Upper lobe of right lung (tissue), 1 donor: Measurements from ENCODE around the gene ADAMTS5. TPM values are rescaled to one million over a fixed set of nuclear protein-coding genes. Genes with fewer than 3 reads are reported as not detected.

Source experiments
- ATAC-seq: fragments of 200-7000 bp; cut with Tn5 transposase; one replicate; pipeline ENCODE4 v1.9.1; 2020; ENCODE audit warnings: mild to moderate bottlenecking, moderate library complexity
- DNase-seq: peaks from one replicate; pipeline ENCODE4 v3.0.0-alpha.2; 2020
- H3K27ac ChIP-seq: fragments of 200-600 bp; one replicate; pipeline ENCODE4 v1.8.0; 2022
- H3K27me3 ChIP-seq: fragments of 200-600 bp; one replicate; pipeline ENCODE4 v1.8.0; 2022; ENCODE audit warnings: mild to moderate bottlenecking
- H3K36me3 ChIP-seq: fragments of 200-600 bp; one replicate; pipeline ENCODE4 v1.8.0; 2022
- H3K4me1 ChIP-seq: fragments of 200-600 bp; one replicate; pipeline ENCODE4 v1.8.0; 2022
- H3K4me3 ChIP-seq: fragments of 200-600 bp; one replicate; pipeline ENCODE4 v1.8.0; 2022; ENCODE audit warnings: mild to moderate bottlenecking
- H3K9me3 ChIP-seq: fragments of 200-600 bp; one replicate; pipeline ENCODE4 v1.8.0; 2022
- intact Hi-C: fragments of 100-400 bp; cut with DNase I; formaldehyde crosslinking; loops from one replicate; pipeline ENCODE4 v1.11.0; 2022
- total RNA-seq: library from RNA; stranded (reverse); fragmentation: NEBNext Ultra II Directional; extraction: Animal tissue kit (Norgen Biotek cat#: 25700); gene quantifications from one replicate; pipeline ENCODE4 v1.2.1, GENCODE V29; 2021
- TF ChIP-seq, protein P1 (sequence below): fragments of 200-600 bp; IDR thresholded peaks from one replicate; pipeline ENCODE4 v1.8.0; 2022; ENCODE audit warnings: antibody characterized with exemption
- donor health status: DM: no; HTN: yes; CAD: no; lungs with severe emphysema.

ADAMTS5 gene
- total RNA-seq, 1 donor from 2014 or later: 3.2 TPM

- intact Hi-C loops: no loop called here
- no peaks in the 10 kb centered on the region for H3K27me3 ChIP-seq
- H3K9me3 ChIP-seq: no peaks in the 10 kb centered on the region
- TF ChIP-seq, protein P1, sequence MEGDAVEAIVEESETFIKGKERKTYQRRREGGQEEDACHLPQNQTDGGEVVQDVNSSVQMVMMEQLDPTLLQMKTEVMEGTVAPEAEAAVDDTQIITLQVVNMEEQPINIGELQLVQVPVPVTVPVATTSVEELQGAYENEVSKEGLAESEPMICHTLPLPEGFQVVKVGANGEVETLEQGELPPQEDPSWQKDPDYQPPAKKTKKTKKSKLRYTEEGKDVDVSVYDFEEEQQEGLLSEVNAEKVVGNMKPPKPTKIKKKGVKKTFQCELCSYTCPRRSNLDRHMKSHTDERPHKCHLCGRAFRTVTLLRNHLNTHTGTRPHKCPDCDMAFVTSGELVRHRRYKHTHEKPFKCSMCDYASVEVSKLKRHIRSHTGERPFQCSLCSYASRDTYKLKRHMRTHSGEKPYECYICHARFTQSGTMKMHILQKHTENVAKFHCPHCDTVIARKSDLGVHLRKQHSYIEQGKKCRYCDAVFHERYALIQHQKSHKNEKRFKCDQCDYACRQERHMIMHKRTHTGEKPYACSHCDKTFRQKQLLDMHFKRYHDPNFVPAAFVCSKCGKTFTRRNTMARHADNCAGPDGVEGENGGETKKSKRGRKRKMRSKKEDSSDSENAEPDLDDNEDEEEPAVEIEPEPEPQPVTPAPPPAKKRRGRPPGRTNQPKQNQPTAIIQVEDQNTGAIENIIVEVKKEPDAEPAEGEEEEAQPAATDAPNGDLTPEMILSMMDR: no peak
- ATAC-seq (no peak), DNase-seq (no peak)
- H3K4me3 ChIP-seq: no peak overlapping the region
- H3K36me3 ChIP-seq: no peaks in the 10 kb centered on the region
- H3K4me1 ChIP-seq: no peaks in the 10 kb centered on the region
- H3K27ac ChIP-seq: no peak overlapping the region
These were observed 30.2 kb downstream of the ADAMTS5 start for GRCh38 chr21:26936641-26937040.

GRCh38 chr21:26935977-26936376 lies 30.9 kb downstream of the ADAMTS5 start:
- ATAC-seq (no peak), DNase-seq (no peak)
- no peaks in the 10 kb centered on the region for H3K27me3 ChIP-seq
- intact Hi-C loops: no loop called here
- no peak overlapping the region for H3K4me3 ChIP-seq
- no peaks in the 10 kb centered on the region for H3K9me3 ChIP-seq
- no peaks in the 10 kb centered on the region for H3K4me1 ChIP-seq
- TF ChIP-seq, protein P1: no peak
- H3K27ac ChIP-seq: no peak overlapping the region
- H3K36me3 ChIP-seq: no peaks in the 10 kb centered on the region

DNA sequence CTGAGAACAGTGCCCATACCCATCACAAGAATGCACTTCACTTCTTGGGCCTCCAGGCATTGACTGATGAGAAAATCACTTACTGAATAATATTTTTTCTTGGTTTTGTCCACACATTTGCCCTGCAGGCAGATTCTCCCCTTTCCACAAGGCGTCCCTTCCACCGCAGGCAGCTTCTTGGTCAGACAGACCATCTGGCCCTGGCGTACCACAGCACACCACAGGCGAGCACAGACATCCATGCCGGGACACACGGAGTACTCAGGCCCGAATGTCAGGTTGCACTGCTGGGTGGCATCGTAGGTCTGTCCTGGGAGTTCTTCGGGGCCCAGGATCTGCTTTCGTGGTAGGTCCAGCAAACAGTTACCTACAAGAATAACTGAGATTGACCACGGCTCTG lies 32.5 kb downstream of the ADAMTS5 start:
- intact Hi-C loops: no loop called here
- Histone ChIP-seq H3K4me3 (no peak overlapping the region), H3K27ac (no peak overlapping the region), H3K27me3 (no peaks in the 10 kb centered on the region), H3K4me1 (no peaks in the 10 kb centered on the region), H3K9me3 (no peaks in the 10 kb centered on the region), H3K36me3 (no peaks in the 10 kb centered on the region)
- TF ChIP-seq, protein P1: no peak
- no peak for DNase-seq
- ATAC-seq: no peak

DNA sequence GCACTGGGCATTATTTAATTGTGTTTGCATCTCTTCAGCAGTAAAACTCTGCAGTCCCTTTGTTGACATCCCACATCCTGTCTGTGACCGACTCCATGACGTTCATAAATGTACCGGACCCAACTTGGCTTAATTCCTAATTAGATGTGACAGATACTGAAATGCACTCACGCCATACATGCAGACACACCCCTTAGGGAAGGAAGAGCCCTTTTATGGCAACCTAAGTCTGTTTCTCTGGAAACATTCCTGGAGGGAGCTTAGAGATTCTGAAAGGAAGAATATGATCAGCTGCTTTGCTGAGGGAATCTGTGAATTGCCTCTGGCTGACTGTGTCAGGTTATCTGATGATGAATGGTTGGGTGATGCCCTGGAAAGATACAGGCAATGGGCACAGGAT lies 33.4 kb downstream of the ADAMTS5 start:
- DNase-seq (no peak), ATAC-seq (no peak)
- no peaks in the 10 kb centered on the region for H3K4me1 ChIP-seq
- intact Hi-C loops: no loop called here
- no peak overlapping the region for H3K27ac ChIP-seq
- H3K4me3 ChIP-seq: no peak overlapping the region
- TF ChIP-seq, protein P1: no peak
- no peaks in the 10 kb centered on the region for H3K36me3 ChIP-seq
- H3K27me3 ChIP-seq: no peaks in the 10 kb centered on the region
- H3K9me3 ChIP-seq: no peaks in the 10 kb centered on the region

DNA sequence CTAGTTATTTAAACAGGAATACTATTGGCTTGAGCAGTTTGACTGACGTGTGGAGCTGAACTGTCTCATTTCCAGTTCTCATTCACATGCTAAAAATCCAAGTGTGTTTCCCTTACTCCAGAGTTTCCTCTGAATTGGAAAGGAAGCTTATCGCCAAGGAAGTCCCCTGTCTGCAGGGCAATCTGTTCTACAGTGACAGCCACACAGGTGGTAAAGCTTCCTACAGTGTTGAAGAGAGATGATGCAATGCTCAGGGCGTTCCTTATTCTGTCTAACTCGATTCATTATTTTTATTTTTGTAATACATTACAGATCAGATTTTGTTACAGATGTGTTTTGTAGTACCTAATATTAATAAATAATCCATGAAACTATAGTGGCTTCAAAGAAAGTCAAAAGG lies 41.3 kb downstream of the ADAMTS5 start:
- DNase-seq (no peak), ATAC-seq (no peak)
- Histone ChIP-seq H3K4me3 (no peak overlapping the region), H3K4me1 (no peaks in the 10 kb centered on the region), H3K9me3 (no peaks in the 10 kb centered on the region), H3K27me3 (no peaks in the 10 kb centered on the region), H3K36me3 (no peaks in the 10 kb centered on the region), H3K27ac (no peak overlapping the region)
- TF ChIP-seq, protein P1: no peak
- intact Hi-C loops: no loop called here

GRCh38 chr21:26925122-26925521 lies 41.8 kb downstream of the ADAMTS5 start:
- no peaks in the 10 kb centered on the region for H3K4me1 ChIP-seq
- intact Hi-C loops: no loop called here
- H3K4me3 ChIP-seq: no peak overlapping the region
- ATAC-seq: no peak
- no peaks in the 10 kb centered on the region for H3K27me3 ChIP-seq
- TF ChIP-seq, protein P1: no peak
- H3K27ac ChIP-seq: no peak overlapping the region
- no peaks in the 10 kb centered on the region for H3K9me3 ChIP-seq
- no peak for DNase-seq
- H3K36me3 ChIP-seq: no peaks in the 10 kb centered on the region
